Duodenal mucosa (tissue), 2 donors: ENCODE results near the gene RAB30.

Source experiments
- H3K27ac ChIP-seq: one replicate; pipeline ENCODE4 v1.7.0; 2013; ENCODE audit warnings: low read depth, low read length
- H3K27me3 ChIP-seq, 2 donors: one replicate each; pipeline ENCODE4 v1.7.0; 2013; ENCODE audit warnings: low read length in 2 of 2, control low read depth in 1 of 2; ENCODE audit not compliant: insufficient read depth in 2 of 2, control insufficient read depth in 1 of 2
- H3K36me3 ChIP-seq, 2 donors: one replicate each; pipeline ENCODE4 v1.7.0; 2013; ENCODE audit warnings: low read length in 2 of 2, control low read depth in 1 of 2; ENCODE audit not compliant: insufficient read depth in 2 of 2, control insufficient read depth in 1 of 2
- H3K4me1 ChIP-seq, 2 donors: one replicate each; pipeline ENCODE4 v1.7.0; 2013; ENCODE audit warnings: low read length in 2 of 2, control low read depth in 1 of 2; ENCODE audit not compliant: insufficient read depth in 2 of 2, control insufficient read depth in 1 of 2
- H3K4me3 ChIP-seq, 2 donors: one replicate each; pipeline ENCODE4 v1.7.0; 2013; ENCODE audit warnings: low read length in 2 of 2, low read depth in 1 of 2
- H3K9ac ChIP-seq, 2 donors: one replicate each; pipeline ENCODE4 v1.7.0; 2013; ENCODE audit warnings: low read length in 2 of 2, low read depth in 1 of 2
- H3K9me3 ChIP-seq, 2 donors: one replicate each; pipeline ENCODE4 v1.7.0; 2013; ENCODE audit warnings: low read length in 2 of 2, control low read depth in 1 of 2; ENCODE audit not compliant: control insufficient read depth in 1 of 2

The RAB30 gene

DNA sequence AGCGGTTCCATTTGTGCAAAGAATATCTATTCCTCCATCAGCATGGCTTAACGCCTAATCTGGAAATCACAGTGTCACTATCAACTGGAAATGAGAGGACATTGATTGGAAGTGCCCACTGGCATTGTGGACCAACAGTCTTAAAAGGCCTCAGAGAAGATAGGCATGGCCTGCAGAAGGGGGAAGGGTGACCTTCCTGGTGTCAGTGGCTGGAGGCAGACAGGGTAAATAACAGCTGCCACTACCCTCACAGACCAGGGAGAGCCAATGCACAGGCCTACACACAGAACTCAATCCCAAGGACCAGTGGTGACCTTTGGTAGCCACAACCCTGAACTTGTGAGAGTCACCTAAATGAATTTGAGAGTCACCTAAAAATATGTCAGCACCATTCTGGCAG lies 134.1 kb downstream of the RAB30 start:
- H3K4me1 ChIP-seq = no peaks in the 10 kb centered on the region
- no peak overlapping the region for H3K27ac ChIP-seq
- peaks cover 0 to 3% of the 10 kb centered on the region in 2 donors for H3K36me3 ChIP-seq

DNA sequence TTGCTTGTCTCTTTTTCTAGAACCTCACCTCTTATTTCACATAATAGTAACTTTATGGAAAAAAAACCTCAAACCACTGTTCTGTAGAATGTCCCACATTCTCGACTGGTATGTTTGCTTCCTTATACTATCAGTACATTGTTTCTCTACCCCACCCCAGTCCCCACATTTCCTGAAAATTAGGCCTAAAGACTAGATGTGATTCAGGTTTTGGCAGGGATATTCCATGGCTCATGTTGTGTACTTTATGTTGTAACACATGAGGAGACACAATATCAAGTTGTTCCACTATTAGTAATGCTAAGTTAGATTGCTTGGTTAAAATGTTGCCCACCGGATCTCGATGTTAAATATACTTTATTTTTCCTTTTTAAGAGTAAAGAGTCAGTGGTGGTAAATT lies 135.4 kb downstream of the RAB30 start:
- Histone ChIP-seq H3K9me3 (no peaks in the 10 kb centered on the region), H3K36me3 (peaks cover 0 to 3% of the 10 kb centered on the region in 2 donors), H3K9ac (no peak overlapping the region)

More for the DNA sequence above, 134.1 kb downstream of the RAB30 start:
- Histone ChIP-seq H3K9ac (no peak overlapping the region), H3K9me3 (peaks cover 3 to 4% of the 10 kb centered on the region in 2 donors), H3K27me3 (no peaks in the 10 kb centered on the region), H3K4me3 (no peak overlapping the region)

DNA sequence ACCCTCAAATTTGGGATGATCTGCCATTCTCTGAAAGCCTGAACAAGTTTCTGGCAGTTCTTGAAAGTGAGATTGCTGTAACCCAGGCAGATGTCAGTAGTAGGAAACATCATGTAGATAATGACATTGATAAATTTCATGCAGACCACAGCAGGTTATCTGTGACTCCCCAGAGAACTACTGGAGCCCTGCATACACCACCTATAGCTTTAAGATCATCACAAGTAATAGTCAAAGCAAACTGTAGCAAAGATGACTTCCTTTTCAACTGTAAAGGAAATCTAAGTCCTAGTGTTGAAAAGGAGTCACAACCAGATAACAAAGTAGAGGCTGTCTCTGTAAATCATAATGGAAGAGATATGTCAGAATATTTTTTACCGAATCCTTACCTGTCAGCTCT lies 139.1 kb downstream of the RAB30 start:
- H3K36me3 ChIP-seq = peaks cover 0 to 3% of the 10 kb centered on the region in 2 donors
- no peak overlapping the region for H3K27ac ChIP-seq
- H3K4me3 ChIP-seq = no peak overlapping the region
- no peaks in the 10 kb centered on the region for H3K4me1 ChIP-seq
- H3K9ac ChIP-seq = no peak overlapping the region
- no peaks in the 10 kb centered on the region for H3K27me3 ChIP-seq
- H3K9me3 ChIP-seq = no peaks in the 10 kb centered on the region

More for the DNA sequence above, 135.4 kb downstream of the RAB30 start:
- Histone ChIP-seq H3K4me1 (no peaks in the 10 kb centered on the region), H3K27me3 (no peaks in the 10 kb centered on the region), H3K4me3 (no peak overlapping the region), H3K27ac (no peak overlapping the region)

DNA sequence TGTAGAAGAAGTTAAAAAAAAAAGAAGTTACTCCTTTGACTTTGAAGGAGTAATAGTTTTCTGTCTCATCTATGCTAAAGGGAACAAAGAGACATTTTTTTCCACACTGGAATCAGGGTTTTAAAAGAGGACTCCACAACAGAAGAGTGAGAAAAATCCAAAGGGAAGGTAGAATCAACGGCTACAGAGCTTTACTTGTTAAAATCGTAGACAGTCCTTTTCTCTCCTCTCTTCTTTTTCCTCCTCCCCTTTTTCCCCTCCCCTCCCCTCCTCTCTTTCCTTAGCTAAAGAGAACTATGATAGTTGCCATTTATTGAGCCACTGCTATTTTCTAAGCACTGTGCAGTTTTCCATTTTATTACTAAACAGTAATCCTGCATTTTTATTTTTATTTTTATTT lies 141.0 kb downstream of the RAB30 start:
- no peak overlapping the region for H3K9ac ChIP-seq
- no peak overlapping the region for H3K27ac ChIP-seq
- H3K36me3 ChIP-seq = peaks cover 0 to 3% of the 10 kb centered on the region in 2 donors
- H3K9me3 ChIP-seq = no peaks in the 10 kb centered on the region
- H3K27me3 ChIP-seq = no peaks in the 10 kb centered on the region
- H3K4me1 ChIP-seq = no peaks in the 10 kb centered on the region
- H3K4me3 ChIP-seq = no peak overlapping the region

DNA sequence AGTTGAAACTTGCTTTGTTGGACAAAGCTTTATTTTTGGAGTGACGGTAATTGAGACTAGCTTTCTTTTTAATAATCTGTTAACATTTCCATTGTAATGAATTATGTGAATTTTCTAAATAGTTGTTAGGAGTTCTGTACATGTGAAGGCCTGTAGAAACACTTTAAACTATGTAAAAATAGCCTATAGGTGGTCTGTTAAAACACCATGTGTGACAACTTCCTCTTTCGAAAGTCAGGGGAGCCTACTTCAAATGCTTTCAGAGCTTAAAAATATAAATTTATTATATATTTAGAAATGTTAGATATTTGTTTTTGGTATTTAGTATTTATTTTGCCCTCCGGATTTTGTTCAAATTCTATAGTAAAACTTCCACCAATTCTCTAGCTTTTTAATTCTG lies 141.5 kb downstream of the RAB30 start:
- no peaks in the 10 kb centered on the region for H3K27me3 ChIP-seq
- H3K36me3 ChIP-seq = peaks cover 0 to 3% of the 10 kb centered on the region in 2 donors
- H3K4me3 ChIP-seq = no peak overlapping the region
- no peaks in the 10 kb centered on the region for H3K9me3 ChIP-seq
- H3K4me1 ChIP-seq = no peaks in the 10 kb centered on the region
- no peak overlapping the region for H3K9ac ChIP-seq
- no peak overlapping the region for H3K27ac ChIP-seq

DNA sequence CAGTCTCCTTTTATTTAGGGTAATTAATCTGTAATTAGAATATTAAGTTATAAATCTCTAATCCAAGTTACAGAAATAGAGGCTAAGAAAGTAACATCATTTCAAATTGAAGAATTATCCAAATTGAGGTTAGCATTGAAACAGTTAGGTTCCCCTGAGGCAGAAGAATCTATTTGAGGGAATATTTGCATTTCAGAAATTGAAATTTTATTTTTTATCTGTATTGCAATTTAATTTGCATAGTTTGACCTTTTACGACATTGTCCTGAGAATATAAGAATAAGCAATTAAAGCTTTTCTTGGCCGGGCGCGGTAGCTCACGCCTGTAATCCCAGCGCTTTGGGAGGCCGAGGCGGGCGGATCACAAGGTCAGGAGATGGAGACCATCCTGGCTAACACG lies 142.6 kb downstream of the RAB30 start:
- H3K4me3 ChIP-seq = no peak overlapping the region
- H3K36me3 ChIP-seq = no peaks in the 10 kb centered on the region
- H3K4me1 ChIP-seq = no peaks in the 10 kb centered on the region
- no peak overlapping the region for H3K27ac ChIP-seq
- no peak overlapping the region for H3K9ac ChIP-seq
- no peaks in the 10 kb centered on the region for H3K27me3 ChIP-seq
- H3K9me3 ChIP-seq = no peaks in the 10 kb centered on the region

DNA sequence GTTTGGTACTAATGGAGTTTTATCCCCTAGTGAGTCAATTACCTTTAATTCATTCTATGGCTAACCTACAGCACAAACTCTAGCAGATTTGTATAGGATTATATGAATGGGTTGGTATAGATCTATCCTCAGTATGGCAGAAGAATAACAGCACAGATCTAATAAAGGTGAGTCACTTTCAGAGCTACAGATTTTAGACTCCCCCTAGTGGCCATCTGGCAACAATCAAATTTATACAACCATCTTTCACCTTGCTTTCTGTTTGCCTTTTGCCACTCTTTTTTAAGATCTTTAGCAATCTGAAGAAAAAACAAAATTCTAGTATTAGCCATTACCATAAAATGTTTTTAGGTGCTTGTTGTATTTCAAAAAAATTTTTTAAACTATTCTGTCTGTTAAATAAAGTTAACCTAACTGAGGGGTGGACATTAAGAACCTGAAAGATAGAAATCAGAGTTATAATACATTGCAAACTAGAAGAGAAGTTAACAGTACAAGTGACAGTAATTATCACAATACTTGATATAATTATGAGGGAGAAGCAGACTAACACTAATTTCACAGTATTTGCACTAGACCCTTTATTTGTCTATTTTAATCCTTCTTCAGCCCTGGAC lies 144.3 kb downstream of the RAB30 start:
- H3K27me3 ChIP-seq = no peaks in the 10 kb centered on the region
- H3K4me3 ChIP-seq = no peak overlapping the region
- no peak overlapping the region for H3K27ac ChIP-seq
- H3K9ac ChIP-seq = no peak overlapping the region
- no peaks in the 10 kb centered on the region for H3K4me1 ChIP-seq
- no peaks in the 10 kb centered on the region for H3K36me3 ChIP-seq
- H3K9me3 ChIP-seq = no peaks in the 10 kb centered on the region

DNA sequence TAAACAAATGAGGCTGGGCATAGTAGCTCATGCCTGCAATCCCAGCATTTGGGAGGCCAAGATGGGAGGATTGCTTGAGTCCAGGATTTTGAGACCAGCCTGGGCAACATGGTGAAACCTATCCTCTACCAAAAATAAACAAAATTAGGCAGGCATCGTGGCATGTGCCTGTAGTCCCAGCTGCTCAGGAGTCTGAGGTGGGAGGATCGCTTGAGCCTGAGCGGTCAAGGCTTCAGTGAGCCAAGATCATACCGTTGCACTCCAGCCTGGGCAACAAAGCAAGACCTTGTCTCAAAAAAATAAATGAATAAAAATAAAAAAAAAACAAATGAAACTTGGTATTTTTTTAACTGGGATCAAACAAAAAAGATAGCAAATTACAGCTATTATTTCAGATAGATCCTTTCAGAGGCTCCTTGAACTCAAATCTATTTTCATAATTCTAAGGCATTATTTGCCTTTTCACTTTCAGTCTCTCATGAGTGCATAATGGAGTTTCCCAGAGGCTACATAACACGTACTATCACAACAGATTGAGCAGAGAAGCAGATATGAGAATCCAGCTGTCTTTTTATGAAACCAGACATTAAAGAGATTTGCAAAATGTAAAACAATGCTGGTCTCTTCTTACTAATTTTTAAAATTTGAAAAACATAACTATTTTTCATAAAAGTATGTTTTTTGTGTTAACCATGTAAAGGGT lies 147.0 kb downstream of the RAB30 start:
- Histone ChIP-seq H3K9ac (no peak overlapping the region), H3K4me1 (no peaks in the 10 kb centered on the region), H3K4me3 (no peak overlapping the region), H3K9me3 (no peaks in the 10 kb centered on the region), H3K27ac (no peak overlapping the region), H3K36me3 (no peaks in the 10 kb centered on the region), H3K27me3 (no peaks in the 10 kb centered on the region)
